Erythroblast (primary cell): ENCODE results near the gene SYNE2.

ENCODE experiments used
- GATA1 ChIP-seq: IDR thresholded peaks from 2 replicates; pipeline ENCODE4 v1.6.1; 2011; ENCODE audit warnings: low read depth, mild to moderate bottlenecking, control low read depth, low read length, moderate library complexity
- POLR2A ChIP-seq: IDR thresholded peaks from 2 replicates; pipeline ENCODE4 v1.6.1; 2011; ENCODE audit warnings: mild to moderate bottlenecking, low read length

DNA sequence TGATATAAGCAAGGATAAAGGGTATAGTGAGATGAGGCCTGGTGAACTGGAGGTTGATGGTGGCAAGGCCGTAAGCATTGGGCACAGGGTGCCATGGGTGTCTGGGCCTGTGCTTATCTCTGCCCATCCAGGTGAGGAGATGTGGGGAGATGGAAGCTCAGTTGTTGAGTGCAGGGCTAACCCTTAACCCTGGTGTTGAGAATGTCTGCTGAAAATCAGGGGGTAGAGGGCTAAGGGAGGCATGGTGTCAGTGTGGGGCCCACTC lies 86.1 kb downstream of the SYNE2 start:
- no peak for TF ChIP-seq POLR2A
- no peak for TF ChIP-seq GATA1
